Bronchial epithelial cell (primary cell): Measurements from ENCODE around the gene MYH6. TPM values are rescaled to one million over a fixed set of nuclear protein-coding genes. Genes with fewer than 3 reads are reported as not detected.

ENCODE experiments used
- DNase-seq: peaks from one replicate; pipeline ENCODE4 v3.0.0-alpha.2; 2010; ENCODE audit warnings: low read depth
- FAIRE-seq: peaks from 2 replicates; lab custom pipeline; 2011; peaks lifted over from hg19 to GRCh38; lab: Jason Lieb, UNC
- H3K27me3 ChIP-seq: 2 replicates; pipeline ENCODE4 v1.5.1; 2011; ENCODE audit warnings: low read length; ENCODE audit not compliant: control insufficient read depth, insufficient read depth
- H3K36me3 ChIP-seq: 2 replicates; pipeline ENCODE4 v1.5.1; 2011; ENCODE audit warnings: low read length; ENCODE audit not compliant: control insufficient read depth, insufficient read depth
- H3K4me3 ChIP-seq: 2 replicates; pipeline ENCODE4 v1.5.1; 2011; ENCODE audit warnings: mild to moderate bottlenecking, low read depth, low read length, control low read depth
- CTCF ChIP-seq: IDR thresholded peaks from 2 replicates; pipeline ENCODE4 v1.5.1; 2011; ENCODE audit warnings: mild to moderate bottlenecking, moderate library complexity, low read length, control low read depth, inconsistent platforms; ENCODE audit not compliant: insufficient read depth, severe bottlenecking
- total RNA-seq: library from RNA; depleted of rRNA; stranded (reverse); fragments of >200 nt; gene quantifications from 2 replicates; pipeline ENCODE4 v1.2.1, GENCODE V29; 2014

MYH6 gene
- total RNA-seq, 1 donor from 2014 or later: not detected

DNA sequence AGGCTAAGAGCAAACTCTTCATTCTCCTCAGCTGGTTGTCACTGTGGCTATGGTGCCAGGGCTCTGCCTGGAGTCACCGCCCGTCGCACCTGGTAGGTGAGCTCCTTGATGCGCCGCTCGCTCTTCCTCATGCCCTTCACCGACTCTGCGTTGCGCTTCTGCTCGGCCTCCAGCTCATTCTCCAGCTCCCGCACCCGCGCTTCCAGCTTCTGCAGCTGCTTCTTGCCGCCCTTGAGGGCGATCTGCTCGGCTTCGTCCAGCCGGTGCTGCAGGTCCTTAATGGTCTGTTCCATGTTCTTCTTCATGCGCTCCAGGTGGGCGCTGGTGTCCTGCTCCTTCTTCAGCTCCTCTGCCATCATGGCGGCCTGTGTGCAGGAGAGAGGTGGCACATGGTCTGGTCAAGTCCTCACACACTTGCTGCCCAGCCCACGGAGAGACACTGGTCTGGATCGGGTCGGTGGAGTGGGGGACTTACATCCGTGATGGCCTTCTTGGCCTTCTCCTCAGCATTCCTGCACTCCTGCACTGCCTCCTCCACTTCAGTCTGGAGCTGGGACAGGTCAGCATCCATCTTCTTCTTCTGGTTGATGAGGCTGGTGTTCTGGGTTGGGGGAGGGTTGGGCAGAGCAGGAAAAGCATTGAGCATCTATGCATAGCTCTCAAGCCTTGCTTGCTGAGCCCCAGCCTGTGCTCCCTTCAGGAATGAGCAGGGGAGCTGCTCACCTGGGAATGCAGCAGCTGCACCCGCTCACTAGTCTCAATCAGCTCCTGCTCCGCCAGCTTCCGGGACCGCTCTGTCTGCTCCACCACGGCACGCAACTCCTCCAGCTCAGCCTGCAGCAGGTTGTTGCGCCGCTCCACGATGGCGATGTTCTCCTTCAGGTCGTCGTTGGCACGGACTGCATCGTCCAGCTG, 7.1 kb upstream of the MYH6 start:
- no peaks in the 10 kb centered on the region for H3K36me3 ChIP-seq
- no peak for DNase-seq
- H3K4me3 ChIP-seq: no peak overlapping the region
- FAIRE-seq: peak; percentile 76
- no peak for TF ChIP-seq CTCF
- H3K27me3 ChIP-seq: peaks cover 3% of the 10 kb centered on the region

GRCh38 chr14:23414254-23414653, 6.2 kb upstream of the MYH6 start:
- TF ChIP-seq CTCF: no peak
- H3K27me3 ChIP-seq: peaks cover 3% of the 10 kb centered on the region
- no peak overlapping the region for H3K4me3 ChIP-seq
- DNase-seq: no peak
- no peak for FAIRE-seq
- no peaks in the 10 kb centered on the region for H3K36me3 ChIP-seq

GRCh38 chr14:23413681-23414080, 5.6 kb upstream of the MYH6 start:
- DNase-seq: no peak
- H3K27me3 ChIP-seq: no peaks in the 10 kb centered on the region
- H3K4me3 ChIP-seq: no peak overlapping the region
- H3K36me3 ChIP-seq: no peaks in the 10 kb centered on the region
- FAIRE-seq: no peak
- no peak for TF ChIP-seq CTCF

DNA sequence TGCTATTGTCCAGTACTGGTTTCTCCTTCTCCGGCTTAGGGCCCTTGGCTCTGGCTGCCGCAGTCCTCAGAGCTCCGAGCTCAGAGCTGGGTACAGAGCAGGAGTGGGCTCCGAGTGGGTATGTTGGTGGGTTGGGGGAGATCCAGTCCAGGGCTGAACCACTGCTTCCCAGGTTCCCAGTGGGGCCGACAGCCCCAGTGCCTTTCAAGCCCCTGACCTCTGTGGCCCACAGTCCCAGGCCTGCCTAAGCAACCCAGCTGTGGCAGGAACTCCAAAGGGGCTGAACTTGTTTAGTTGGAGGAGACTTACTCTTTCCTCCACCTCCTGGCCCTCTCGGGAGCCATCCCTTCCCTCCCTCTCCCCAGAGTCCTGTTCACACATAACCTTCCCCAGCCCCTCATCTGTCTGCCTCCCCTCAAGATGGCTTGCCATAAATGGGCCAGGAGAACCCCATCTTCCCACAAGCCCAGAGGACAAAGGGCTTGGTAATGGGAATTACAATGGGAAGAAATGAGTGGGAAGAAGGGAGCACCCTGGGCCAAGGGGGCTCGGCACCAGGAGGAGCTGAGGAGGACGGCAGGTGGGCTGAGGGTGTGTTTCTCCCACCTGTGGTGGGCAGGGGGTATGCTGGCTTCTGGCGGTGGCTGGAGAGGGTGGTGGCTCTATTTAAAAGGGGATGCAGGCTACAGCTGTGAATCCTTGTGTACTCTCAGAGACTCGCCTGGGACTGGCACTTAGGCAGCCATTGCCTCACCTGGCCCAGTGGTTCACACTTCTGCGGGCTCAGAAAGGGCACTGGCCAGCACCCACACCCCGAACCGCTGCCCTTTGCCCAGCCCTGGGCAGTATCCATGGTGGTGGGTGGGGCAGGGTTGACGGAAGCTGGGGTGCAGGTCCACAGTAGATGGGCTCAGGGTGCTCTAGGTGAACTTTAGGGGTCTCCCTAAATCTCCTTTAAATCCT, 3.8 kb upstream of the MYH6 start:
- TF ChIP-seq CTCF: no peak
- Histone ChIP-seq H3K36me3 (no peaks in the 10 kb centered on the region), H3K27me3 (no peaks in the 10 kb centered on the region), H3K4me3 (no peak overlapping the region)
- no peak for DNase-seq
- no peak for FAIRE-seq

GRCh38 chr14:23409966-23410635, 2.0 kb upstream of the MYH6 start:
- no peaks in the 10 kb centered on the region for H3K27me3 ChIP-seq
- FAIRE-seq: no peak
- no peak for TF ChIP-seq CTCF
- no peak for DNase-seq
- no peaks in the 10 kb centered on the region for H3K36me3 ChIP-seq
- H3K4me3 ChIP-seq: no peak overlapping the region
